HG03103 (cell line): ENCODE results near the gene VWC2.

ENCODE experiments used
- ATAC-seq: cut with Tn5 transposase; IDR thresholded peaks from one replicate; pipeline ENCODE4 v1.9.1; 2021; ENCODE audit warnings: low read depth; ENCODE audit not compliant: unreplicated experiment

The VWC2 gene

DNA sequence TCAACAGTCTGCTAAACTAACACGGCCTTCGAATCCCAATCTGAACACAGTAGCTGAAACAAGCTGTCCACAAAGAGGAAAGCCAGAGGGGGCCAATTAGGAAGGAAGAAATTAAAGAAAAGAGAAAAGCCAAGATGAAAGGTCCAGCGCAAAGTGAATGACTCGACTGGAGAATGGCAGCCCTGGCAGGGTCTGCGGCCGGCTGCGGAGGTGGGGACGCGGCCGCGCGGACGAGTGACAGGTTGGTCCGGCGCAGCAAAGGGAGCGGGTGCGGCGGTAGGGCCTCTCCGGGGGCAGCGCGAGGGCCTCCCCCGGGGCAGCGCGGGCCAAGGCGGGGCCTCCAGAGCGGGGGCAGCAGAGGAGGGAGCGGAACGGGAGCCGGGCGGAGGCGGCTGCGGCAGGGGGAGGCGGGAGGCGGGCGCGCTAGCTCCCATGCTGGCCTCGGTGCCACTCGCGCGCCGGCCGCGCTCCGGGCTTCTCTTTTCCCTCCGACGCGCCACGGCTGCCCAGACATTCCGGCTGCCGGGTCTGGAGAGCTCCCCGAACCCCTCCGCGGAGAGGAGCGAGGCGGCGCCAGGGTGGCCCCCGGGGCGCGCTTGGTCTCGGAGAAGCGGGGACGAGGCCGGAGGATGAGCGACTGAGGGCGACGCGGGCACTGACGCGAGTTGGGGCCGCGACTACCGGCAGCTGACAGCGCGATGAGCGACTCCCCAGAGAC lies at the start of gene VWC2:
Gene VWC2, plus strand, starts transcription at position 421 of the 718 bp plus-strand sequence. CDS start 1,798 bp downstream, outside the sequence.
- ATAC-seq, result no peak

GRCh38 chr7:49724071-49724470 lies 49.4 kb upstream of the VWC2 start:
- ATAC-seq, result no peak

DNA sequence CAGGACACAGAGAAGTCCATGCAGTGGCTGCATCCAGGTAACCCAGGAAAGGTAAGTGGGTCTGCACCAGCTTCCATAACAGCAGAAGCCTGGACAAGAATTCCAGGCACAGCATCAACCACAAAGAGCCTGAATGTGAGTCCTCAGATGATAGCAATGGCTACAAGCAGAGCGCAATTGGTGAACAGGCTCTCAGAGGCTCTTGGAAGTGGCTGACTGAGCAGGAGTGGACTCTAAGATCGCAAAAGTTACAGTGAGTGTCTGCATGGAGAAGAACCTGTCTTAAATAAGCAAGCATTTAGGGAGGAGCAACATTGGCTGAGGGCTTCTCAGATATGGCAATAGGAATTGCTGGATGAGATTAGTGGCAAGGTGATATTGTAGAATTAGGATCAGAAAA lies 41.6 kb upstream of the VWC2 start:
- no peak for ATAC-seq

DNA sequence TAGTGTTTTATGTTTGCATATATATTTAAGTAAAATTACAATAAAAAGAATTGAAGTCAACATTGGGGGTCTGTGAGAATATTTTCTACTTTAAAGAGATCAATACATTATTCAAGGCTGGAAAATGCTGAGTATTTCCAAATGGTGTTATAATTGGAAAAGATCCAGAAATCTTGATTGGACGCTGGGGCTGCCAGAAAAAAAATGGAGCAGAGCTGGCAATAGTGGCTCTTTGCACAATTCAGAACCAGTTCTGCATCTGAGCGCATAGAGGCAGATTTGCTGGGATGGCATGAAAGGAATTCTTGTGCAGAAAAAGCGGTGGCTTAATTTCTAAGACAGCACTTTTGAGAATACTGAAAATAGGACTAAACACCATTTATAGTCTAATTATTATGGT lies 10.8 kb upstream of the VWC2 start:
- no peak for ATAC-seq

DNA sequence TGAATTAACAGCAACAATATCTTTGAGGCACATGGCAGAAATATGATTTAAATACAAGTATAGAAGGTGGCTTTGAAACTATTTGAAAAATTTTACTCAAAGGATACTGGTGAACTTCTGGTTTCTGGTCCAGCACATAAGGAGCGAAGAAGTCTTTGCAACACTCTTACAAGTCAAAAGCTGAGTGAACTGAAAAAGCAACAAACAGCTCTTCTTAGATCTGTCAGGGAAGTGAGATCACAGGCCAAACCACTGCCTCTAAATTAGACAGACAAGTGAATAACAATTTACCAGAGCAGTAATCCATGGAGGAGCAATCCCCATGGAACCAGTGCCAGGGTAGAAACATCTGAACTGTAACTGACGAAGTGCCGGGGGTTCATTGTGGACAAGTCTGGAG lies 9.6 kb upstream of the VWC2 start:
- no peak for ATAC-seq

GRCh38 chr7:49766966-49767365 lies 6.5 kb upstream of the VWC2 start:
- peak; percentile 85 for ATAC-seq

- peak; percentile 24 for ATAC-seq
These were observed 5.7 kb upstream of the VWC2 start for GRCh38 chr7:49767719-49768118.

DNA sequence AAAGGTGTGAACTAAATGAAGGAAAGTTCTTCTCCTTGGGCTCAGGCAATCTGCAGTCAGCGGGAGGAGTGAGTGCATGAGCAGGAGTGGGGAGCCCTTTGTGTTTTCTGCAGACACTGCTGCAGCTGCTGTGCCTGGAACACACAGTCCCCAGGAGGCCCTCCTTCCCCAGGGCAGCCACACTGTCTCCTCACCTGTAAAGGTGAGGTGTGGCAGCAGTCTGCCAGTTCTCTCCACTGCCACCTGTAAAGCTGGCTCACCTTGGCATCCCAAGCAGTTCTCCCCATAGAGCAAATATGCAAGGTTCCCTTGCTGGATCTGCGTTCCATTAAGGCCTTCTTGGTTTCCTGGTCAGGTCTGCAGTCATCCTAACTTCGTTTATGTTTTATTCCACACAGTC lies 5.2 kb upstream of the VWC2 start:
- no peak for ATAC-seq

DNA sequence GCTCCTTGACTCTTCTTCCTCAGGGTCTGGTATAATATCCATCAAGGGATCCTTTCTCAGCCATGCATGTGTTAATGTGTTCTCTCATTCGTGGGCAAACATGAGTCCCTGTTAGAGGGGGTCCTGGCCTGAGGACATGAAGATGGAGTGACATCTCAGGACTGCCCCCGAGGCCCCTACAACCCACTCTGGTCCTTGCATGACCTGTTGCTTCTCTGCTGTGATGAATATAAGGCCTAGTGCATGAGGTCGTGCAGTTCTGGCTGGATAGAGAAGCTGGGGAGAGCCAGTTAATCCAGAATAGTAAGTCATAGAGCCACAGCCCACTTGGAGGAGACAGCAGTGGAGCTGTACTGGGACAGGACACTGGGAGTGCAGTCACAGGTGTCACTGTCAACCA lies 4.6 kb upstream of the VWC2 start:
- ATAC-seq, result no peak

GRCh38 chr7:49769285-49769857 lies 4.1 kb upstream of the VWC2 start:
- ATAC-seq, result no peak

DNA sequence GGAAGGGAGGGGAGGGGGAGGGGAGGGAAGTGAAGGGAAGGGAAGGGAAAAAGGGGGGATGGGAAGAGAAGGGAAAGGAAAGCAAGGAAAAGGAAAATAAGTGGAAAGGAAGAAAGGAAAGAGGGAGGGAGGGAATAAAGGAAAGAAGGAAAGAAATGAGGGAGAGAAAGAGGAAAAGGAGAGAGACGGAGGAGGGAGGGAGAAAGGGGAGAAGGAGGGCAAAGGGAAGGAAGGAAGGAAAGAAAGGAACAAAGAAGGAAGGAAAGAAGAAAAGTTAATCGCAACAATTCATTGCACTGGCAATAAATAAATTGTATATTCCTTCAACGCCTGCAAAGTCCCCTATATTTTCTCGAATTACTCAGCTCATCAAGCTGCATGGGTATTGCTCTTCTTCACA lies 2.6 kb upstream of the VWC2 start:
- no peak for ATAC-seq

DNA sequence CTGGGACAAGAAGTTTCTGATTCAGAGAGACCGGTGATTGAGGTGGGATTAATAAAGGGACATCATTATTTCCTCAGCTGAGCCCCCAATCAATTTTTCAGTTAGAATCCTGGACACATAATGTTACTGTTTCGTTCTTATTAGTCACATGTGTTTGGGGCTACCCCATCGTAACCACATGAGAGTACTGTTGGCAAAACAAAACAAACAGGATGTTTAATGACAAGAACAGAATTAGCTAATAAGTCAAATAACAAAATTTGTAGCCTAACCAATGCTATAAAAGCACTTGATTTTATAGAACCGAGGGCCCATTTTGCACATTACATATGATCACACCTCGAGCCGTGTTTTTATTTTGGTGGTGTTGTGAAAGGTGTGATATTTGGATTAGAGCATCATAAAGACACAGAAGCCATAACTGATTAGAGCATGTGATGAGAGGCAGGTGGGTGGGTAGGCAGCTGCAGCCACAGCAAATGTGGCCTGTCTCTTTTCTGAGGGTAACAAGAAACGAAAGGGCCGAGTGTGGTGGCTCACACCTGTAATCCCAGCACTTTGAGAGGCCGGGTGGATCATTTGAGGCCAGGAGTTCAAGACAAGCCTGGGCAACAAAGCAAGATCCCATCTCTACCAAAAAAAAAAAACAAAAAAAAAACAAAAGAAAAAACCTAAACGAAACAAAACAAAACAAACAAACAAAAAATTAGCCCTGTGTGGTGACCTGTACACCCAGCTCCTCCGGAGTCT lies 1.8 kb upstream of the VWC2 start:
- peak; percentile 23 for ATAC-seq

DNA sequence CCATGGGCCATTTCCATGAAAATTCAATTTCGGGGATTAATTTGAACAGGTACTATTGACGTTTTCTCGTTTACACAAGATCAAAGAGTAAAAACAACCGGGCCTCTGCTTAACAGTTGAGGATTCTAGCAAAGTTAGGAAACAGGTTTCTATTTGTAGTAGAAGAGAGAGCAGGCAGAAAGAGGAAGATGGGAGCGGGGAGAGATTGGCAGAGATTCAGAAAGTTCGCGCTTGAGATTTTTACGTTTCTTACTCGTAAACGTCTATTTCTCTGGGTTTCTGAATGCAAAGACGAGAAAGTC lies 571 bp upstream of the VWC2 start:
- no peak for ATAC-seq

DNA sequence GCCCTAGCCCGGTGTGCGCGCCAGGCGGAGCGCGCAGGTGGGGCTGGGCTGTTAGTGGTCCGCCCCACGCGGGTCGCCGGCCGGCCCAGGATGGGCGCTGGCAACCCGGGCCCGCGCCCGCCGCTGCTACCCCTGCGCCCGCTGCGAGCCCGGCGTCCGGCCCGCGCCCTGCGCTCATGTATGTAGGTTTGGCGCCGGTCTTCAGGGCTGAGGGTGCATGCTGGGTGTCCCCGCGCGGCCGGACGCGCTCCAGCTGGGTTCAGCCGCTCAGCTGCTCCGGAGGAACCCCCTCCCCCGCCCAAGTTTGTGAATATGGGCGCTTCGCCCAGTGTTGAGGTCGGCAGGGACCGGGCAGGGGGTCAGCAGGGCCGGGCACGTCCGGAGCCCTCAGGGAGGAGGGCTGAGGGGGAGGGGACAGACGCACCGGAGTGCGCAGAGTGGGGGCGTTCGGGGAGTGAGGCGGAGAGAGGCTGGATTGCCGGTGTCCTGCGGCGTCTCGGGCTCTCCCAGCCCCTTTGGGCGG lies 559 bp downstream of the VWC2 start:
- no peak for ATAC-seq

DNA sequence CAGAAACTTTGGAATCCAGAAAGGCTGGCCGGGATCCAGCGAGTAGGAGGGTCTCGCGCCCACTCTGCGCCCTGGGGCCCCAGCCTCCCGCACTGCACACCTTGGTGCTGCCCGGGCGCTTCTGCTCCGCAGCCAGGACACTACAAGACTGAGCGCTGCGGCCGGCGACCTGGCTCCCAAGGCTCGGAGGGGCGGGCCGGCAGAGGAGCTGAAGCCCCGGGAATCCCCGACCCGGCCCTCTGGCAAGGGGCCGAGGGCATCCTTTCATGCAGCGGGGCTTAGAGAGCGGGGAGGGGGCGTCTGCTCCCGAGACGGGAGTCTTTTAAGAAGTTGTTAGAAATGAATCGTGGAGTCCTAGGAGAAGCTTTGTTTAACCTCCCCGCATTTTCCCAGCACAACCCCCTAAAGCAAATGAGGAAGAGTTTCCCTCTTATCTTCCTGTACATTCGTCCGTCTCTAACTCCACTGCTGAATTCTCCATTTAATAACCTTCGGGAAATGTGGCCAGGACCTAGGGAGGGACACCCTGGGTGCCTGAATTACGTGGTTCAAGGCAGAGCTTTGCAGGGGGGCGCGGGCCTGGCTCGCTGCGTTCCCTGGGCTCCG lies 1.1 kb downstream of the VWC2 start:
- ATAC-seq, result no peak

DNA sequence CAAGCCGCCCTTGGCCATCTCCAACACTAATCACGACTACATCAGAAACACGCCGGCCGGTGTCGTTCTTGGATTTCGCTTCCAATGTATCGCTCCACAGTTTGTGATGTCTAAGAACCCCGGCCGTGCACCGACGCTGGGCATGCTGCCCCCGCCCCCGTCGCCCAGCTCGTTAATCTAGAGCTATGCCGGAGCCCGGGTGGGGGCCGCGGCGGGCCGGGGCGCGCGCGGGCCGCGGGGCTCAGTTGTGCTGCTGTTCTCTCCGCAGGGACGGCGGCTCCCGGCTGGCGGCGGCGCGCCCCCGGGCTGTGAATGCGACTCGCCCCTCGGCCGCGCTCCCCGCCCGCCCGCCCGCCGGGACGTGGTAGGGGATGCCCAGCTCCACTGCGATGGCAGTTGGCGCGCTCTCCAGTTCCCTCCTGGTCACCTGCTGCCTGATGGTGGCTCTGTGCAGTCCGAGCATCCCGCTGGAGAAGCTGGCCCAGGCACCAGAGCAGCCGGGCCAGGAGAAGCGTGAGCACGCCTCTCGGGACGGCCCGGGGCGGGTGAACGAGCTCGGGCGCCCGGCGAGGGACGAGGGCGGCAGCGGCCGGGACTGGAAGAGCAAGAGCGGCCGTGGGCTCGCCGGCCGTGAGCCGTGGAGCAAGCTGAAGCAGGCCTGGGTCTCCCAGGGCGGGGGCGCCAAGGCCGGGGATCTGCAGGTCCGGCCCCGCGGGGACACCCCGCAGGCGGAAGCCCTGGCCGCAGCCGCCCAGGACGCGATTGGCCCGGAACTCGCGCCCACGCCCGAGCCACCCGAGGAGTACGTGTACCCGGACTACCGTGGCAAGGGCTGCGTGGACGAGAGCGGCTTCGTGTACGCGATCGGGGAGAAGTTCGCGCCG lies 1.9 kb downstream of the VWC2 start:
- ATAC-seq, result no peak

- ATAC-seq, result no peak
These were observed 2.6 kb downstream of the VWC2 start for GRCh38 chr7:49775949-49776443.

GRCh38 chr7:49776994-49777393 lies 3.6 kb downstream of the VWC2 start:
- ATAC-seq, result no peak

DNA sequence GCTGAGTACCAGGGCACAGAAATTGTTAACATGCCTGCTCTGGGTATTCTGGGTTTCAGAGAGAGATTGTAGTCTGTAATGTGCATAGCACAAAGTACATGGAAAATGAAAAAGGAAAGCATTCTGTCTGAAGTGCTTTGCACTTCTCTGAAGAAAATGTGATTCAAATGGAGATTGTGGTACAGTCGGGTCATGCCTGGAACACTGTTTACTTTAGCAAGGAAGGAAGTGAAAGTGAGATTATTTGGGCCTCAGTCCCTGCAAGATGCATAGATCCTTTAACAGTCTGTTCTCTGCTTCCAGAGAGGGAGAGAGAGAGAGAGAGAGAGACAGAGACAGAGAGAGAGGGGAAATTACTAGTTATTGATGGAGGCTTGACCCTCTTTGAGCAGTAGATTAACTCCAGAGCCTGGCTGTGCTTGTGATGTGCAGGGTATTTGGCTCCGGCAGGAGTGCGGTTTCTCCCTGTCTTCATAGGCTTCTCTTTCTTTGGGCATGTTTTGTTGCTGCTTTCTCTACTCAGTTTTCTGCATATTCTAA lies 5.4 kb downstream of the VWC2 start:
- ATAC-seq, result peak; percentile 62

GRCh38 chr7:49780953-49781352 lies 7.5 kb downstream of the VWC2 start:
- no peak for ATAC-seq
